Right cardiac atrium (tissue), 5 donors: ENCODE data around the gene GALNT14. TPM values are rescaled to one million over a fixed set of nuclear protein-coding genes. Genes with fewer than 3 reads are reported as not detected.

ENCODE experiments used
- ATAC-seq, 2 donors: fragments of 200-7000 bp; cut with Tn5 transposase; one replicate each; pipeline versions ENCODE4 v1.8.0 to v1.9.1; 2020; ENCODE audit warnings: moderate library complexity in 2 of 2, mild to moderate bottlenecking in 1 of 2
- DNase-seq, 3 donors: peaks; one replicate each; pipeline ENCODE4 v3.0.0-alpha.2; 2020
- H3K27ac ChIP-seq: one replicate; pipeline ENCODE4 v1.5.1; 2013; ENCODE audit warnings: mild to moderate bottlenecking, low read length, control low read depth, moderate library complexity
- H3K27me3 ChIP-seq: one replicate; pipeline ENCODE4 v1.6.1; 2013; ENCODE audit not compliant: control insufficient read depth, insufficient read depth
- H3K4me1 ChIP-seq: one replicate; pipeline ENCODE4 v1.6.1; 2013; ENCODE audit warnings: low read length; ENCODE audit not compliant: control insufficient read depth, insufficient read depth
- H3K4me3 ChIP-seq: one replicate; pipeline ENCODE4 v1.5.1; 2013; ENCODE audit warnings: low read length, control low read depth
- H3K9me3 ChIP-seq: one replicate; pipeline ENCODE4 v1.6.1; 2013; ENCODE audit warnings: low read length; ENCODE audit not compliant: control insufficient read depth
- WGBS: extraction: QIAGEN DNeasy Blood & Tissue Kit; methylation state at CpG from one replicate; pipeline ENCODE4 v1.1.7; 2013; 5-methylcytosine and 5-hydroxymethylcytosine counted together
- intact Hi-C, 4 donors: fragments of 100-400 bp; cut with DNase I; formaldehyde crosslinking; loops; one replicate each; pipeline versions ENCODE4 v1.11.0 to v1.14.0; 2022 to 2023
- polyA plus RNA-seq: library from polyadenylated mRNA; stranded (reverse); fragments of 200-250 nt; gene quantifications from one replicate; pipeline ENCODE4 v1.2.3, GENCODE V29; 2013
- total RNA-seq, 4 donors: library from RNA; stranded (reverse); fragmentation: NEBNext Ultra II Directional; extraction: Animal tissue kit (Norgen Biotek cat#: 25700); gene quantifications; one replicate each; pipeline ENCODE4 v1.2.1, GENCODE V29; 2021
- donor health status: healthy with polysubstance abuse.
- donor health status: DM: no; HTN: yes; CAD: no.
- donor health status: DM: no; HTN: no; CAD: no.
- donor health status: DM: no; HTN: yes; CAD: no; lungs with severe emphysema.
- donor health status: DM: yes; HTN: yes; CAD: no.

Gene GALNT14
- total and polyA plus RNA-seq, 5 donors, result 0.21 to 0.25 TPM; not detected in 3

GRCh38 chr2:31151501-31151900 is 13.3 kb upstream of the GALNT14 start:
- H3K9me3 ChIP-seq, result no peaks in the 10 kb centered on the region
- ATAC-seq, result no peak
- DNase-seq, result no peak
- no peaks in the 10 kb centered on the region for H3K4me1 ChIP-seq
- no peak overlapping the region for H3K4me3 ChIP-seq
- no peaks in the 10 kb centered on the region for H3K27me3 ChIP-seq
- no peak overlapping the region for H3K27ac ChIP-seq
- WGBS, result 68% methylated on average over 6 of the region's 6 CpGs
- intact Hi-C loops, result no loop called here

DNA sequence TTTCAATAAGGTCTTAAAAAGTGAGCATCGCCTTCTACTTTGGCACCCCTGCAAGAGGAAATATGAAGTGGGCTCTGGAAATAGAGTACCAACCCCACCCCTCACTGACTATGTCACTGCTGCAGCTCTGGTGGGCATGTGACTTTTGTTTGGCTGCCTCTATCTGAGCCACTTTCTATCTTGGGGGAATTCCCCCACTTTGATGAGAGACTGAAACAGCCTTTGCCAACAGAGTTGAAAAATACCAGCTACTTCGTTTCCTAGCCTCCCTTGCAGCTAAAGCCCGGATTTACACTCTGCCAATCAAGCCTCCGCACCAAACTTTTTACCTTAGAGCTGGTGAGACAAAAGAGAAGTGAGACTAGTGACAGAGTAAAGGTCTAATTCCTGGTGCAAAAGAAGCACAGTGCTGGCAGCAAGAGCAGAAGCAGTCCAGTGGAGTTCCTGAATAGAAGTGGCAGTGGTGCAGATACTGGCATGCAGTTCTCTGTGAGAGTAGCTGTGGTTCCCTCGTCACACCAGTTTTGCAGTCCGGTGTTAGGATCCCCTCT is 12.0 kb upstream of the GALNT14 start:
- H3K27ac ChIP-seq, result no peak overlapping the region
- 87% methylated on average over 6 of the region's 6 CpGs for WGBS
- DNase-seq (no peak), ATAC-seq (no peak)
- H3K4me3 ChIP-seq, result no peak overlapping the region
- no peaks in the 10 kb centered on the region for H3K27me3 ChIP-seq
- no peaks in the 10 kb centered on the region for H3K9me3 ChIP-seq
- intact Hi-C loops, result no loop called here
- no peaks in the 10 kb centered on the region for H3K4me1 ChIP-seq

GRCh38 chr2:31148514-31148913 is 10.3 kb upstream of the GALNT14 start:
- intact Hi-C loops, result no loop called here
- no peak for ATAC-seq
- H3K27me3 ChIP-seq, result no peaks in the 10 kb centered on the region
- H3K4me3 ChIP-seq, result no peak overlapping the region
- H3K4me1 ChIP-seq, result no peaks in the 10 kb centered on the region
- no peak overlapping the region for H3K27ac ChIP-seq
- no peak for DNase-seq
- H3K9me3 ChIP-seq, result no peaks in the 10 kb centered on the region
- WGBS, result 82% methylated on average over 2 of the region's 2 CpGs

GRCh38 chr2:31147645-31148044 is 9.4 kb upstream of the GALNT14 start:
- H3K27ac ChIP-seq, result no peak overlapping the region
- intact Hi-C loops, result no loop called here
- H3K27me3 ChIP-seq, result no peaks in the 10 kb centered on the region
- ATAC-seq (no peak), DNase-seq (no peak)
- 77% methylated on average over 5 of the region's 5 CpGs for WGBS
- H3K4me3 ChIP-seq, result no peak overlapping the region
- no peaks in the 10 kb centered on the region for H3K9me3 ChIP-seq
- H3K4me1 ChIP-seq, result no peaks in the 10 kb centered on the region

DNA sequence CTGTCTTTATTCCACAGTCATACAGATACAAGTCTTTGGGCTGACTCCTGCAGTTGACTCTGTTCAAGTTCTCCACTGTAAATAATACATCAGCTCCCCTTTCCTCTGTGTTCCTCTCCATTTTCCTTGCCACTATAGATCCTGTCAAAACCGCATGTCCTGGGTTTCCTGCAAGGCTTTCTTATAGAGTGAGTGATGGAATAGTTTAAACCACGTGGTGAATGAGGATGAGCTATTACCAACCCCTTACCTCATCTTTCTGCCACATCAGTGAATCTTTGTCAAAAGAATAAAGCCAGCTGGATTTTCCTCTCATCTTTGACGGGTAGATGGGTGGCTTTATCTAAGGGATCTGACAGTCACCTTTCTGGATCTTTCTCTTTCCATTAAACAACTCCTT is 3.9 kb upstream of the GALNT14 start:
- no peak for ATAC-seq
- 60% methylated on average over 3 of the region's 3 CpGs for WGBS

GRCh38 chr2:31141443-31142085 is 3.3 kb upstream of the GALNT14 start:
- Histone ChIP-seq H3K27me3 (no peaks in the 10 kb centered on the region), H3K4me1 (peaks cover 2% of the 10 kb centered on the region), H3K27ac (no peak overlapping the region), H3K4me3 (no peak overlapping the region), H3K9me3 (no peaks in the 10 kb centered on the region)
- intact Hi-C loops, result no loop called here
- WGBS, result 85% methylated on average over 15 of the region's 15 CpGs
- DNase-seq (no peak), ATAC-seq (no peak)

More for the DNA sequence above, 3.9 kb upstream of the GALNT14 start:
- H3K27me3 ChIP-seq, result no peaks in the 10 kb centered on the region
- DNase-seq, result no peak
- no peak overlapping the region for H3K4me3 ChIP-seq
- intact Hi-C loops, result no loop called here
- peaks cover 2% of the 10 kb centered on the region for H3K4me1 ChIP-seq
- no peaks in the 10 kb centered on the region for H3K9me3 ChIP-seq
- no peak overlapping the region for H3K27ac ChIP-seq

GRCh38 chr2:31140151-31140550 is 1.9 kb upstream of the GALNT14 start:
- H3K27ac ChIP-seq, result no peak overlapping the region
- DNase-seq (no peak), ATAC-seq (no peak)
- no peak overlapping the region for H3K4me3 ChIP-seq
- H3K9me3 ChIP-seq, result no peaks in the 10 kb centered on the region
- peaks cover 2% of the 10 kb centered on the region for H3K4me1 ChIP-seq
- intact Hi-C loops, result no loop called here
- WGBS, result 93% methylated on average over 8 of the region's 8 CpGs
- H3K27me3 ChIP-seq, result no peaks in the 10 kb centered on the region

- no peaks in the 10 kb centered on the region for H3K9me3 ChIP-seq
- no peaks in the 10 kb centered on the region for H3K27me3 ChIP-seq
- DNase-seq (no peak), ATAC-seq (no peak)
- H3K4me1 ChIP-seq, result peaks cover 2% of the 10 kb centered on the region
- WGBS, result 96% methylated on average over 4 of the region's 4 CpGs
- H3K27ac ChIP-seq, result no peak overlapping the region
- H3K4me3 ChIP-seq, result no peak overlapping the region
- intact Hi-C loops, result no loop called here
Measured at GRCh38 chr2:31139671-31140070, 1.4 kb upstream of the GALNT14 start.

- ATAC-seq, result peak in 1 of 2 donors; percentile 34
- Histone ChIP-seq H3K4me1 (peaks cover 2% of the 10 kb centered on the region), H3K9me3 (no peaks in the 10 kb centered on the region), H3K4me3 (peak overlapping the region; percentile 38), H3K27ac (no peak overlapping the region), H3K27me3 (no peaks in the 10 kb centered on the region)
- WGBS, result 1% methylated on average over 72 of the region's 72 CpGs
- DNase-seq, result no peak
- intact Hi-C loops, result no loop called here
Measured at GRCh38 chr2:31137211-31138036, 816 bp downstream of the GALNT14 start.

- no peak for DNase-seq
- no peaks in the 10 kb centered on the region for H3K9me3 ChIP-seq
- intact Hi-C loops, result no loop called here
- no peak for ATAC-seq
- 42% methylated on average over 10 of the region's 10 CpGs for WGBS
- H3K27ac ChIP-seq, result no peak overlapping the region
- H3K27me3 ChIP-seq, result no peaks in the 10 kb centered on the region
- no peak overlapping the region for H3K4me3 ChIP-seq
- H3K4me1 ChIP-seq, result peaks cover 2% of the 10 kb centered on the region
Measured at GRCh38 chr2:31136732-31137131, 1.5 kb downstream of the GALNT14 start.

DNA sequence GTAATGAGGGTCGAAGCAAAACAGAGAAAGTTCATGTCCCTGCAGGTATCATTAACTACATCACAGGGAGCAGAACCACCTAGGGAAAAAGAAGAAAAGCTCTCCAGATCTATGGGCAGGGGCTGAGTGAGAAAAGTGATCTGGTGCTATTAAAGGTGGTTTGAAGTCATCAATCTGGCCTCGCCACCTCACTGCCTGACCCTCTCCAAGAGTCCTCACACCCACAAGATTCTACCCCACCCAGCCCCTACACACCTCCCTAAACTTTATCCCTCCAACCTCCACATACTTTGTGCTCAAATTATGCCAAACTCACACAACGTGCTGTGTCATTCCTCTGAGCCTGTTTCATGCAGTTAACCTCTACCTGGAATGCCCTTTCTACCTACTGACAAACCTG is 2.2 kb downstream of the GALNT14 start:
- intact Hi-C loops, result no loop called here
- Histone ChIP-seq H3K4me1 (peaks cover 2% of the 10 kb centered on the region), H3K27ac (no peak overlapping the region), H3K4me3 (no peak overlapping the region), H3K27me3 (no peaks in the 10 kb centered on the region), H3K9me3 (no peaks in the 10 kb centered on the region)
- WGBS, result 82% methylated on average over 3 of the region's 3 CpGs
- ATAC-seq, result no peak
- no peak for DNase-seq
